Astrocyte of the cerebellum (primary cell): Measurements from ENCODE around the gene GALNT16.
A peak's percentile ranks its signal among the peaks of the same experiment; 100 is the strongest.

Experiments used
- DNase-seq: peaks from one replicate; pipeline ENCODE4 v3.0.0-alpha.2; 2011; ENCODE audit warnings: low read depth
- H3K4me3 ChIP-seq: 2 replicates; pipeline ENCODE4 v1.5.1; 2011; ENCODE audit warnings: mild to moderate bottlenecking, low read depth, low read length, moderate library complexity
- CTCF ChIP-seq: IDR thresholded peaks from 2 replicates; pipeline ENCODE4 v1.5.1; 2012; ENCODE audit warnings: low read length, low read depth, moderate library complexity, mild to moderate bottlenecking; ENCODE audit errors: missing control alignments
- in situ Hi-C: cut with HindIII; loops from 2 replicates; pipeline ENCODE4 v1.10.0; 2017; ENCODE audit warnings: low sequenced_read_pairs

GALNT16 gene

GRCh38 chr14:69363055-69363454 is 103.1 kb downstream of the GALNT16 start:
- in situ Hi-C loops, result loop anchor here (5.0 kb wide), 1 partner anchor 116 kb away; no protein-coding TSS in a partner anchor
- peak; percentile 18 for DNase-seq
- no peak overlapping the region for H3K4me3 ChIP-seq
- peak; percentile 65 for TF ChIP-seq CTCF

- no peak for TF ChIP-seq CTCF
- H3K4me3 ChIP-seq, result no peak overlapping the region
- in situ Hi-C loops, result loop anchor here (5.0 kb wide), 1 partner anchor 117 kb away; no protein-coding TSS in a partner anchor
- no peak for DNase-seq
Observed at GRCh38 chr14:69363964-69364363, 104.0 kb downstream of the GALNT16 start.

- H3K4me3 ChIP-seq, result no peak overlapping the region
- no peak for DNase-seq
- TF ChIP-seq CTCF, result no peak
- in situ Hi-C loops, result loop anchor here (5.0 kb wide), 1 partner anchor 117 kb away; no protein-coding TSS in a partner anchor
Observed at GRCh38 chr14:69364378-69364777, 104.4 kb downstream of the GALNT16 start.

GRCh38 chr14:69366069-69366468 is 106.1 kb downstream of the GALNT16 start:
- no peak for DNase-seq
- no peak for TF ChIP-seq CTCF
- no peak overlapping the region for H3K4me3 ChIP-seq
- in situ Hi-C loops, result no loop called here

GRCh38 chr14:69366761-69367160 is 106.8 kb downstream of the GALNT16 start:
- in situ Hi-C loops, result no loop called here
- H3K4me3 ChIP-seq, result no peak overlapping the region
- DNase-seq, result no peak
- TF ChIP-seq CTCF, result no peak

- in situ Hi-C loops, result no loop called here
- no peak for TF ChIP-seq CTCF
- DNase-seq, result no peak
- no peak overlapping the region for H3K4me3 ChIP-seq
Observed at GRCh38 chr14:69368381-69368780, 108.4 kb downstream of the GALNT16 start.

GRCh38 chr14:69370061-69370460 is 110.1 kb downstream of the GALNT16 start:
- no peak overlapping the region for H3K4me3 ChIP-seq
- no peak for TF ChIP-seq CTCF
- no peak for DNase-seq
- in situ Hi-C loops, result no loop called here
